ENCODE results near the gene ZNF79. TPM values are rescaled to one million over a fixed set of nuclear protein-coding genes. Genes with fewer than 3 reads are reported as not detected.
A peak's percentile ranks its signal among the peaks of the same experiment; 100 is the strongest.

Gene ZNF79
- total RNA-seq, 1 experiment from 2014 or later, result 9.0 TPM

GRCh38 chr9:127393645-127394044, 30.5 kb upstream of the ZNF79 start:
- ATAC-seq, result no peak
- POLR2A ChIA-PET, result no interaction called here
- no peak overlapping the region for H3K27ac Mint-ChIP-seq

GRCh38 chr9:127395497-127396252, 28.5 kb upstream of the ZNF79 start:
- TF ChIP-seq NFATC4 (CRISPR knock-in tag; IDR thresholded peaks at IDR 0.05) (no peak), GABPB1 (CRISPR knock-in tag; IDR thresholded peaks at IDR 0.05) (peak; percentile 45; the same call in 1 of the 2 replicates)
- ChIA-PET POLR2A (interaction anchor here (0.9 kb wide), 1 partner anchor 264 kb away, joined by 3 read pairs; no protein-coding TSS in a partner anchor), CTCF (interaction anchor here (0.9 to 3.7 kb wide), 8 partner anchors 11 to 183 kb away, joined by 3 to 44 read pairs (median 8); no protein-coding TSS in a partner anchor)
- DNase-seq (ENCODE audit: low spot score) (no peak), ATAC-seq (no peak)
- Mint-ChIP-seq H3K27me3 (ENCODE audit: low read depth) (peaks cover 17% of the 10 kb centered on the region), H3K4me3 (peak overlapping the region; percentile 77), H3K27ac (peak overlapping the region; percentile 95), H3K9me3 (no peaks in the 10 kb centered on the region), H3K36me3 (no peaks in the 10 kb centered on the region), H3K4me1 (peaks cover 13% of the 10 kb centered on the region)

More at GRCh38 chr9:127393645-127394044, 30.5 kb upstream of the ZNF79 start:
- Mint-ChIP-seq H3K4me1 (peaks cover 17% of the 10 kb centered on the region), H3K9me3 (no peaks in the 10 kb centered on the region), H3K36me3 (no peaks in the 10 kb centered on the region), H3K27me3 (ENCODE audit: low read depth) (peaks cover 17% of the 10 kb centered on the region), H3K4me3 (no peak overlapping the region)
- CTCF ChIA-PET, result interaction anchor here (0.7 to 1.6 kb wide), 11 partner anchors 24 to 549 kb away, joined by 3 to 8 read pairs (median 4); no protein-coding TSS in a partner anchor
- TF ChIP-seq HMGA2 (CRISPR knock-in tag; IDR thresholded peaks at IDR 0.05) (no peak), ZNF121 (CRISPR knock-in tag; IDR thresholded peaks at IDR 0.05) (peak; percentile 60; the same call in 1 of the 2 replicates)
- DNase-seq (ENCODE audit: low spot score), result no peak

- peak overlapping the region; percentile 95 for H3K27ac Mint-ChIP-seq
- peak overlapping the region; percentile 77 for H3K4me3 Mint-ChIP-seq
- H3K9me3 Mint-ChIP-seq, result no peaks in the 10 kb centered on the region
- H3K4me1 Mint-ChIP-seq, result peaks cover 13% of the 10 kb centered on the region
- ATAC-seq (no peak), DNase-seq (ENCODE audit: low spot score) (no peak)
- CTCF ChIA-PET, result interaction anchor here (0.6 to 3.7 kb wide), 36 partner anchors 8 to 482 kb away, joined by 3 to 44 read pairs (median 4); partner anchors contain the start of genes ANGPTL2, RALGPS1, TOR2A and ZNF79
- POLR2A ChIA-PET, result interaction anchor here (0.7 to 2.1 kb wide), 11 partner anchors 14 to 338 kb away, joined by 3 to 12 read pairs (median 3); partner anchors contain the start of gene ZNF79
- peaks cover 17% of the 10 kb centered on the region for H3K27me3 Mint-ChIP-seq (ENCODE audit: low read depth)
- no peaks in the 10 kb centered on the region for H3K36me3 Mint-ChIP-seq
- TF ChIP-seq AR (CRISPR knock-in tag; IDR thresholded peaks at IDR 0.05) (no peak), ATF3 (CRISPR knock-in tag; conservative IDR thresholded peaks at IDR 0.05) (no peak), TP53 (CRISPR knock-in tag; IDR thresholded peaks at IDR 0.05) (no peak), GTF2I (CRISPR knock-in tag; conservative IDR thresholded peaks at IDR 0.05) (0 out of 2 replicates have a peak, but pooled peaks have one; percentile 9), NFE2L1 (CRISPR knock-in tag; IDR thresholded peaks at IDR 0.05) (0 out of 2 replicates have a peak, but pooled peaks have one; percentile 51), IRF2 (CRISPR knock-in tag; IDR thresholded peaks at IDR 0.05; ENCODE audit: borderline replicate concordance, low read depth) (no peak), ZNF121 (CRISPR knock-in tag; IDR thresholded peaks at IDR 0.05) (peak; percentile 80; the same call in 1 of the 2 replicates), ERG (CRISPR knock-in tag; IDR thresholded peaks at IDR 0.05) (no peak), TEAD4 (CRISPR knock-in tag; IDR thresholded peaks at IDR 0.05) (no peak), ZNF512 (CRISPR knock-in tag; IDR thresholded peaks at IDR 0.05; ENCODE audit: borderline replicate concordance) (no peak), ZNF671 (CRISPR knock-in tag; IDR thresholded peaks at IDR 0.05) (no peak), GABPB1 (CRISPR knock-in tag; IDR thresholded peaks at IDR 0.05) (peak; percentile 42; the same call in 1 of the 2 replicates), ETV6 (CRISPR knock-in tag; IDR thresholded peaks at IDR 0.05) (0 out of 2 replicates have a peak, but pooled peaks have one; percentile 61), USF2 (CRISPR knock-in tag; IDR thresholded peaks at IDR 0.05) (peak; percentile 85), NFATC4 (CRISPR knock-in tag; IDR thresholded peaks at IDR 0.05) (no peak), ELF4 (CRISPR knock-in tag; IDR thresholded peaks at IDR 0.05; ENCODE audit: low read depth) (no peak), FOXK1 (CRISPR knock-in tag; IDR thresholded peaks at IDR 0.05) (peak; percentile 64; the same call in 1 of the 2 replicates), CREM (CRISPR knock-in tag; IDR thresholded peaks at IDR 0.05) (peak; percentile 46; the same call in 1 of the 2 replicates), CBFB (CRISPR knock-in tag; IDR thresholded peaks at IDR 0.05; ENCODE audit: low read depth) (no peak), MYBL2 (CRISPR knock-in tag; IDR thresholded peaks at IDR 0.05) (peak; percentile 50; the same call in 1 of the 2 replicates)
These were observed 27.9 kb upstream of the ZNF79 start for GRCh38 chr9:127396253-127396807.
